Neural progenitor cell (in vitro differentiated cells): Measurements from ENCODE around the gene ATXN7L1.

Experiments used
- EZH2 ChIP-seq: fragments of 200-600 bp; sonication (generic); IDR thresholded peaks from 2 replicates; pipeline ENCODE4 v1.6.1; 2017; ENCODE audit warnings: antibody characterized with exemption, mild to moderate bottlenecking, moderate library complexity
- EZH2phosphoT487 ChIP-seq: fragments of 200-600 bp; sonication (generic); IDR thresholded peaks from 2 replicates; pipeline ENCODE4 v1.6.1; 2017; ENCODE audit warnings: antibody characterized with exemption
- TF ChIP-seq, protein P1 (sequence below): fragments of 200-600 bp; sonication (generic); IDR thresholded peaks from 2 replicates; pipeline ENCODE4 v1.5.1; 2017; ENCODE audit warnings: antibody characterized with exemption, mild to moderate bottlenecking

DNA sequence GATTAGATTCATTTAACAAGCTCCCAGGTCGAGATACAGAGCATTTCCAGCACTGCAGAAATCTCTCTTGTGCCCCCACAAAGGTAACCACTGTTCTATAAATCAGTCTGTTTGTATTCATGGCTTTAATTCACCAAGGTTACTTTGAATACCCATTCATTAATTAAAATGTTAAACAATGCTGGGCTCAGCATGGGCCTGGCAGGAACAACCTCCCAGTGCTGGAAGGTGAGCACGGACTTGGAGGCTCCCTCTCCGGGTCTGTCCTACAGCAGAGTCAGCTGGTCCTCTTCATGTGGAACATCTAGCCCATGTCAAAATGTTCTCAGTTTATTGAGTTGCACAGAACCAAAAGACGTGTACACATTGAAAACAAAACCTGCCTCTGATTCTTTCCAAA lies 279.5 kb downstream of the ATXN7L1 start:
- TF ChIP-seq, protein P1, sequence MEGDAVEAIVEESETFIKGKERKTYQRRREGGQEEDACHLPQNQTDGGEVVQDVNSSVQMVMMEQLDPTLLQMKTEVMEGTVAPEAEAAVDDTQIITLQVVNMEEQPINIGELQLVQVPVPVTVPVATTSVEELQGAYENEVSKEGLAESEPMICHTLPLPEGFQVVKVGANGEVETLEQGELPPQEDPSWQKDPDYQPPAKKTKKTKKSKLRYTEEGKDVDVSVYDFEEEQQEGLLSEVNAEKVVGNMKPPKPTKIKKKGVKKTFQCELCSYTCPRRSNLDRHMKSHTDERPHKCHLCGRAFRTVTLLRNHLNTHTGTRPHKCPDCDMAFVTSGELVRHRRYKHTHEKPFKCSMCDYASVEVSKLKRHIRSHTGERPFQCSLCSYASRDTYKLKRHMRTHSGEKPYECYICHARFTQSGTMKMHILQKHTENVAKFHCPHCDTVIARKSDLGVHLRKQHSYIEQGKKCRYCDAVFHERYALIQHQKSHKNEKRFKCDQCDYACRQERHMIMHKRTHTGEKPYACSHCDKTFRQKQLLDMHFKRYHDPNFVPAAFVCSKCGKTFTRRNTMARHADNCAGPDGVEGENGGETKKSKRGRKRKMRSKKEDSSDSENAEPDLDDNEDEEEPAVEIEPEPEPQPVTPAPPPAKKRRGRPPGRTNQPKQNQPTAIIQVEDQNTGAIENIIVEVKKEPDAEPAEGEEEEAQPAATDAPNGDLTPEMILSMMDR: no peak
- TF ChIP-seq EZH2: no peak
- no peak for TF ChIP-seq EZH2phosphoT487
